GM12801 (cell line): Measurements from ENCODE around the gene C1orf21.

ENCODE experiments used
- CTCF ChIP-seq: IDR thresholded peaks from one replicate; pipeline ENCODE4 v1.5.1; 2011; ENCODE audit warnings: control low read depth; ENCODE audit not compliant: insufficient read length; ENCODE audit errors: extremely low read depth

Gene C1orf21

GRCh38 chr1:184405094-184405800 is 18.4 kb downstream of the C1orf21 start:
- TF ChIP-seq CTCF = no peak

- TF ChIP-seq CTCF = no peak
These were observed 18.9 kb downstream of the C1orf21 start for GRCh38 chr1:184405801-184406142.

GRCh38 chr1:184406479-184406878 is 19.6 kb downstream of the C1orf21 start:
- no peak for TF ChIP-seq CTCF

- TF ChIP-seq CTCF = no peak
These were observed 21.1 kb downstream of the C1orf21 start for GRCh38 chr1:184407816-184408510.

- TF ChIP-seq CTCF = no peak
These were observed 21.8 kb downstream of the C1orf21 start for GRCh38 chr1:184408580-184408979.

- no peak for TF ChIP-seq CTCF
These were observed 22.2 kb downstream of the C1orf21 start for GRCh38 chr1:184409011-184409410.

- no peak for TF ChIP-seq CTCF
These were observed 25.6 kb downstream of the C1orf21 start for GRCh38 chr1:184412472-184412871.
